Measurements from ENCODE around the gene HOXC4.

DNA sequence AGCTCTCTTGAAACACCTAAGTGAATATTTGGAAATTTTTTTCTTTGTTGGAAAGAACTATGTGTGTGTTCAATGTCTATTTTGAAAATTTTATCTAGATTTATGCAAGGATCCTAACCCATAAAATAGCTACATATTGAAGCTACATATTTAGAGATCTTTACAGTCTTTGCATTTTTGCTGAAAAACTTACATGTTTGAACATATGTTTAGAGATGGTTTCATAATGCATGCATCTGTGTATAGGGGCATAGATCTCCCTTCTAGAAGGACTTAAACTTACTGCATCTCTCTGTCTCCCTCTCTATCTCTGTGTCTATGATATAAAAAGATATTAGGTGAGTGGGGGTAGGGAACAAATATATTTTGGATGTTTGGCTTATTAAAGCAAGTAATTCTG lies 8.2 kb upstream of the HOXC4 start:
- TF ChIP-seq, protein P1, sequence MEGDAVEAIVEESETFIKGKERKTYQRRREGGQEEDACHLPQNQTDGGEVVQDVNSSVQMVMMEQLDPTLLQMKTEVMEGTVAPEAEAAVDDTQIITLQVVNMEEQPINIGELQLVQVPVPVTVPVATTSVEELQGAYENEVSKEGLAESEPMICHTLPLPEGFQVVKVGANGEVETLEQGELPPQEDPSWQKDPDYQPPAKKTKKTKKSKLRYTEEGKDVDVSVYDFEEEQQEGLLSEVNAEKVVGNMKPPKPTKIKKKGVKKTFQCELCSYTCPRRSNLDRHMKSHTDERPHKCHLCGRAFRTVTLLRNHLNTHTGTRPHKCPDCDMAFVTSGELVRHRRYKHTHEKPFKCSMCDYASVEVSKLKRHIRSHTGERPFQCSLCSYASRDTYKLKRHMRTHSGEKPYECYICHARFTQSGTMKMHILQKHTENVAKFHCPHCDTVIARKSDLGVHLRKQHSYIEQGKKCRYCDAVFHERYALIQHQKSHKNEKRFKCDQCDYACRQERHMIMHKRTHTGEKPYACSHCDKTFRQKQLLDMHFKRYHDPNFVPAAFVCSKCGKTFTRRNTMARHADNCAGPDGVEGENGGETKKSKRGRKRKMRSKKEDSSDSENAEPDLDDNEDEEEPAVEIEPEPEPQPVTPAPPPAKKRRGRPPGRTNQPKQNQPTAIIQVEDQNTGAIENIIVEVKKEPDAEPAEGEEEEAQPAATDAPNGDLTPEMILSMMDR (conservative IDR thresholded peaks at IDR 0.05 in 1 of 2, IDR thresholded peaks at IDR 0.05 in 1 of 2; ENCODE audit: low read depth in 1 of 2, low read length in 2 of 2) = no peak
- TF ChIP-seq EZH2 (IDR thresholded peaks at IDR 0.05; ENCODE audit: low read length, missing control alignments) = no peak

All from fibroblast of lung (primary cell).